Tibial nerve (tissue), 4 donors: Measurements from ENCODE around the gene HTR1E.

Experiments used
- EP300 ChIP-seq, 2 donors: sonication (generic); formaldehyde crosslinking; IDR thresholded peaks; one replicate each; pipeline ENCODE4 v1.6.1; 2017; ENCODE audit warnings: antibody characterized with exemption in 2 of 2, mild to moderate bottlenecking in 1 of 2
- POLR2A ChIP-seq, 2 donors: fragments of 450-650 bp; IDR thresholded peaks; one replicate each; pipeline ENCODE4 v1.6.1; 2017; ENCODE audit warnings: antibody characterized with exemption in 2 of 2, mild to moderate bottlenecking in 2 of 2, moderate library complexity in 2 of 2
- TF ChIP-seq, protein P1 (sequence below), 5 experiments: fragments of 200-600 bp in 3 of 5; fragments of 450-650 bp in 2 of 5; sonication (generic) in 3 of 5; IDR thresholded peaks; one replicate each; pipeline ENCODE4 v1.5.1; 2016 to 2019; ENCODE audit warnings: antibody characterized with exemption in 5 of 5, mild to moderate bottlenecking in 3 of 5, moderate library complexity in 2 of 5

DNA sequence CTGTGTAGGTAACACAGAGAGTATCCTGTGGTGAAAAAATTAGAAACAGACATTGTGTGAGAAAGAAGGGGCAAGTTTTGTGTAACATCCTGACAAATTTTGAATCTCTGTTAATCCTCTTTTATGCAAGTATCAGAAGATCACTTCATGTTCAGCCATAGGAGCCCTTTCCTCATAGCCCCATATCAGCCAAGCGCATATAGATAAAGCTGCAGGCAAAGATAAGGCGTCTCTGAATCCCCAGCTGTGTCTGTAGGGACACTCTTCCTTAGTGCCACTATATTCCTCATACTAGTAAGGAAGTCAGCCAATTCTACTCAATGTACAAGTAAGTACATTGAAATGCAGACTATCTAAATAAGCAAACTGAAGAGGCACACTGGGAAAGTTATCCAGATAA, 22.3 kb downstream of the HTR1E start:
- TF ChIP-seq, protein P1, sequence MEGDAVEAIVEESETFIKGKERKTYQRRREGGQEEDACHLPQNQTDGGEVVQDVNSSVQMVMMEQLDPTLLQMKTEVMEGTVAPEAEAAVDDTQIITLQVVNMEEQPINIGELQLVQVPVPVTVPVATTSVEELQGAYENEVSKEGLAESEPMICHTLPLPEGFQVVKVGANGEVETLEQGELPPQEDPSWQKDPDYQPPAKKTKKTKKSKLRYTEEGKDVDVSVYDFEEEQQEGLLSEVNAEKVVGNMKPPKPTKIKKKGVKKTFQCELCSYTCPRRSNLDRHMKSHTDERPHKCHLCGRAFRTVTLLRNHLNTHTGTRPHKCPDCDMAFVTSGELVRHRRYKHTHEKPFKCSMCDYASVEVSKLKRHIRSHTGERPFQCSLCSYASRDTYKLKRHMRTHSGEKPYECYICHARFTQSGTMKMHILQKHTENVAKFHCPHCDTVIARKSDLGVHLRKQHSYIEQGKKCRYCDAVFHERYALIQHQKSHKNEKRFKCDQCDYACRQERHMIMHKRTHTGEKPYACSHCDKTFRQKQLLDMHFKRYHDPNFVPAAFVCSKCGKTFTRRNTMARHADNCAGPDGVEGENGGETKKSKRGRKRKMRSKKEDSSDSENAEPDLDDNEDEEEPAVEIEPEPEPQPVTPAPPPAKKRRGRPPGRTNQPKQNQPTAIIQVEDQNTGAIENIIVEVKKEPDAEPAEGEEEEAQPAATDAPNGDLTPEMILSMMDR (IDR thresholded peaks at IDR 0.05), result no peak
- no peak for TF ChIP-seq EP300 (IDR thresholded peaks at IDR 0.05)
- no peak for TF ChIP-seq POLR2A (IDR thresholded peaks at IDR 0.05)
